ENCODE measurements around the gene DNTTIP2.
"Not testable (repeated sequence)": the region's sequence is repeated elsewhere in the genome, so short reads cannot be mapped to it uniquely, and the experiment has no call there.

The DNTTIP2 gene

DNA sequence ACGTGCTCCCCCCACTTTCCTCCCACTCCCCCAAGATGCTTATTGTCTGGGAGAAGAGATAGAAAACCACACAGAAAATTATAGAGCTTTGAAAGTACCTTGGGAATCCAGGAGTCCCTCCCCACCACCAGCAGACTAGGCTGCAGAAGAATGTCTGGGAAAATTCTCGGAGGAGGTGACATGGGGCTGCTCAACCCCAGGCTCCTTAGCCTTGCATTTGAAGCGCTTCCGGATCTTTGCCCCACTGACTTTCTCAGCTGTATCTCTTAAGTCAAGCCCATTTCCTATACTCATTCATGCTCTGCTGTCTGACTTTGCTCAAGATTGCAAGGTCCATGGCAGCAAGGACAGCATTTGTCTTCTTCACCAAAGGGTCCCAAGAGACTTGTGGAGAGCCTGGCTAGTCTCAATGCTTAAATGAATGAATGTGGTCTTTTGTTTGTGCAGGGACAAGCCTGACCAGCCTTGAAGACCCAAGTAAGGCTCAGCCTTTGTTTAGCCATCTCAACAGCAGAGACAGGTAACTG lies 38.0 kb downstream of the DNTTIP2 start:
- DNase-seq, result no peak

- DNase-seq, result no peak
These were observed 39.3 kb downstream of the DNTTIP2 start for GRCh38 chr1:93839753-93840152.

DNA sequence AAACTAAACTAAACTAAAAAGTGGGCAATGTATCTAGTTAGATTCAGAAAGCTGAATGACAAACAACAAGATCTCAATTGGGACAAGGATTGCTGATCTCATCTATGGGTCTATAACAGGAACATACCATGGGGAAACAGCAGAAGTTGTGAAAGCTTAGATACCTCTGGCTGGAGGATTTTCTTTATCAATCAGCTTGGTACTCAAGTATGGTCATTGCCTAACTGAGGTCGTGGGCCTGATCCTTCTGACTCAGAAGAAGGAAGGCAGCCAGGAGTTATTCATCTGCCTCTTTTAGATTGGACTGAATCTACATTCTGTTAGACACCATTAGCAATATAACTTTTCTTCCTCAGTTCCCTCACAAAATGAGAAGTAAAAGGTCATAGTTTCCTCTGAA lies 39.7 kb downstream of the DNTTIP2 start:
- no peak for DNase-seq

DNA sequence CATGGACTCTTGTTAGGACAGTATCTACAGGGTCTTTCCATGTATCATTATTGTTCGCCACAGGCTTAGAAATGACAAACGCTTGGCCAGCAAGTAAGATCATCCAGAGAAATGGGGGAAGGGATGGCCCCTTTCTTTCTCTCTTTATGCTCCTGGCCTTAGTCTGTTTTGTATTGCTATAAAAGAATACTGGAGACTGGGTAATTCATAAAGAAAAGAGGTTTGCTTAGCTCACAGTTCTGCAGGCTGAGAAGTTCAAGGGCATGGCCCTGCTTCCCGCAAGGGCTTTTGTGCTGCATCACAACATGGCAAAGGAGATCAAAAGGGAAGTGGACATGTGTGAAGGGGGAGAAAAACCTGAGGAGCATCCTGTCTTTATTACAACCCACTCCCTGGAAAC lies 41.0 kb downstream of the DNTTIP2 start:
- DNase-seq, result no peak

GRCh38 chr1:93833293-93833692 lies 45.7 kb downstream of the DNTTIP2 start:
- DNase-seq, result not testable (repeated sequence)

GRCh38 chr1:93829061-93829460 lies 49.9 kb downstream of the DNTTIP2 start:
- no peak for DNase-seq

DNA sequence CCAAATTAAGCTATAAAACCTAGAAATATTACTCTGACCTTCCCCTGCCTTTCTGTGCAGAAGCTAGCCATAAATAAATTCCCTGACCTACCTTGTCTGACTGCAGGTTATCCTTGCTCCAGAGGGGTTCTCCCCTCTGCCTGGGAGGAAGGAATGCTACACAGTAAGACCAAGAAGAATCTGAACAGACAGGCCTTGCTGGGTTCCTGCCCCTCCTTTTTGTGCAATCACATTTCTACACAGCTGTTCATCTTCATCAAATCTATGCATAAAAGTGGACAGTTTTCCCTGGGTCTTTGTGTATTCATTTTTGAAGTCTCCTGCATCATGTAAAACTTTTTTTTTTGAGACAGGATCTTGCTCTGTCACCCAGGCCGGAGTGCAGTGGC lies 50.6 kb downstream of the DNTTIP2 start:
- DNase-seq, result no peak

GRCh38 chr1:93827633-93828366 lies 51.2 kb downstream of the DNTTIP2 start:
- no peak for DNase-seq

- DNase-seq, result no peak
These were observed 51.9 kb downstream of the DNTTIP2 start for GRCh38 chr1:93827128-93827527.

GRCh38 chr1:93824834-93825233 lies 54.2 kb downstream of the DNTTIP2 start:
- DNase-seq, result no peak

DNA sequence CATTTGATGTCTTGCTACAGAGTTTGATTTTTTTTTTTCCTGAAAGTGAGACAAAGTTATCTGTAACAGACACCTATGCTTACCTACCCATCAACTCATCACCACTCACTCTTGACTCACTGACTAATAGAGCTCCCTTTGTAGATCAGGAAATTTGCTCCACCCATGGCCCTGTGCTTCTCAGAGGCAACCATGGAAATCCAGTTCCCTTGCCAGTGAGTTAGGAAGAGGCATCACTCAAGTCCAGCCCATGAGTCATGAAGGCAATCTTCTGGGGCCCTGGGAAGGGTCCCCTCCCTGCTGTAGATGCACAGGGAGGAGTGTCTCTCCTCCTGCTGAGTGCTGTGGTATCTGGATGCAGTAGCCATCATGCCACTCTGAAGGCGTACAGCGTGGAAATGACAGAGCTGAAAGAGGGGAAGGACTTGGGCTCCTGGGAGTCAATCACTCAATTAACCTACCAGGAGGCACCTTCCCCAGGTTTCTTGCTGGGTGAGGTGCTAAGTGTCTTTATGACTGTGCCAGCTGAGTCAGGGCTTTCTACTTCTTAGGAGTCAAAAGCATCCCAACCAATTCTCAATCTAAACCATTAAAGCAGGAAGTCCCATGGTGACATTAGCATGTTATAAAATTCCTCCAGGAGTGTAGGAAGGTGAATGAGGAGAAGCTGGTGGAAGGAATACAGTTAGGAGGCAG lies 56.1 kb downstream of the DNTTIP2 start:
- DNase-seq, result no peak

- DNase-seq, result no peak
These were observed 57.4 kb downstream of the DNTTIP2 start for GRCh38 chr1:93821423-93822144.

- DNase-seq, result no peak
These were observed 58.2 kb downstream of the DNTTIP2 start for GRCh38 chr1:93820554-93821422.

GRCh38 chr1:93818570-93818959 lies 60.4 kb downstream of the DNTTIP2 start:
- DNase-seq, result no peak

GRCh38 chr1:93817819-93818569 lies 61.0 kb downstream of the DNTTIP2 start:
- peak; percentile 32 for DNase-seq

GRCh38 chr1:93816970-93817678 lies 61.9 kb downstream of the DNTTIP2 start:
- DNase-seq, result peak; percentile 47

All from KG1 (cell line).